CD14-positive monocyte (primary cell): ENCODE results near the gene DCP1A. TPM values are rescaled to one million over a fixed set of nuclear protein-coding genes. Genes with fewer than 3 reads are reported as not detected.
"Not testable (repeated sequence)": the region's sequence is repeated elsewhere in the genome, so short reads cannot be mapped to it uniquely, and the experiment has no call there.

Experiments
- DNase-seq, 3 donors: peaks; one replicate each; pipeline ENCODE4 v3.0.0-alpha.2; 2011 to 2022
- H2AFZ ChIP-seq: 2 replicates; pipeline ENCODE4 v1.6.0; 2012; ENCODE audit warnings: mild to moderate bottlenecking, low read depth, low read length, inconsistent platforms; ENCODE audit not compliant: insufficient read depth, poor library complexity, severe bottlenecking
- H3K27ac ChIP-seq, 2 donors: 1 replicate in 1 of 2; 2 replicates in 1 of 2; pipeline ENCODE4 v1.5.1; 2012 to 2013; ENCODE audit warnings: low read length in 2 of 2, control low read depth in 1 of 2, inconsistent platforms in 1 of 2, low read depth in 1 of 2, mild to moderate bottlenecking in 1 of 2
- H3K27me3 ChIP-seq, 2 donors: one replicate each; pipeline versions ENCODE4 v1.6.0 to v1.6.1; 2011 to 2013; ENCODE audit warnings: low read length in 2 of 2; ENCODE audit not compliant: control insufficient read depth in 2 of 2, insufficient read depth in 2 of 2
- H3K36me3 ChIP-seq, 2 donors: replicated peaks in 1 of 2; 1 replicate in 1 of 2; 2 replicates in 1 of 2; pipeline versions ENCODE4 v1.5.1 to v1.6.1; 2012 to 2013; ENCODE audit warnings: low read length in 2 of 2, control low read depth in 1 of 2, inconsistent platforms in 1 of 2, mild to moderate bottlenecking in 1 of 2; ENCODE audit not compliant: insufficient read depth in 2 of 2, control insufficient read depth in 1 of 2
- H3K4me1 ChIP-seq, 2 donors: 1 replicate in 1 of 2; 2 replicates in 1 of 2; pipeline versions ENCODE4 v1.5.1 to v1.6.1; 2012 to 2013; ENCODE audit warnings: low read length in 2 of 2, control low read depth in 1 of 2, inconsistent platforms in 1 of 2, mild to moderate bottlenecking in 1 of 2, moderate library complexity in 1 of 2; ENCODE audit not compliant: insufficient read depth in 2 of 2, control insufficient read depth in 1 of 2
- H3K4me2 ChIP-seq: replicated peaks from 2 replicates; pipeline ENCODE3; 2012; ENCODE audit warnings: low read length, moderate library complexity, mild to moderate bottlenecking; ENCODE audit not compliant: poor library complexity, severe bottlenecking; ENCODE audit errors: extremely low read depth
- H3K4me3 ChIP-seq, 3 experiments: fragments of 200-600 bp in 1 of 3; sonication (generic) in 1 of 3; replicated peaks in 1 of 3; 1 replicate in 2 of 3; 2 replicates in 1 of 3; pipeline ENCODE4 v1.5.1; 2011 to 2013; ENCODE audit warnings: low read length in 3 of 3, mild to moderate bottlenecking in 3 of 3, control low read depth in 2 of 3, low read depth in 2 of 3, inconsistent platforms in 1 of 3, moderate library complexity in 1 of 3
- H3K79me2 ChIP-seq: 2 replicates; pipeline ENCODE4 v1.6.0; 2012; ENCODE audit warnings: mild to moderate bottlenecking, control low read depth, inconsistent platforms, low read length, moderate library complexity; ENCODE audit not compliant: insufficient read depth
- H3K9ac ChIP-seq: 2 replicates; pipeline ENCODE4 v1.6.0; 2017; ENCODE audit warnings: low read length, mild to moderate bottlenecking; ENCODE audit not compliant: insufficient read depth, poor library complexity, severe bottlenecking
- H3K9me3 ChIP-seq, 2 donors: replicated peaks in 1 of 2; 1 replicate in 1 of 2; 2 replicates in 1 of 2; pipeline versions ENCODE4 v1.5.1 to v1.6.1; 2012 to 2013; ENCODE audit warnings: low read length in 2 of 2, control low read depth in 1 of 2; ENCODE audit not compliant: control insufficient read depth in 1 of 2, insufficient read depth in 1 of 2
- H4K20me1 ChIP-seq: 2 replicates; pipeline ENCODE4 v1.6.0; 2012; ENCODE audit warnings: mild to moderate bottlenecking, low read length, control low read depth, moderate library complexity; ENCODE audit not compliant: insufficient read depth
- H3K27ac Mint-ChIP-seq, 7 donors: one replicate each; pipeline ENCODE4 v1.8.0; 2020; ENCODE audit warnings: mild to moderate bottlenecking in 7 of 7, mixed read lengths in 7 of 7, moderate library complexity in 6 of 7, inconsistent platforms in 2 of 7
- H3K27me3 Mint-ChIP-seq, 3 donors: one replicate each; pipeline ENCODE4 v1.8.0; 2021 to 2022; ENCODE audit warnings: low read depth in 3 of 3, mild to moderate bottlenecking in 3 of 3, mixed read lengths in 3 of 3, moderate library complexity in 3 of 3, inconsistent platforms in 1 of 3
- H3K36me3 Mint-ChIP-seq, 2 donors: one replicate each; pipeline ENCODE4 v1.8.0; 2020; ENCODE audit warnings: mixed read lengths in 2 of 2, inconsistent platforms in 1 of 2, mild to moderate bottlenecking in 1 of 2
- H3K4me1 Mint-ChIP-seq: one replicate; pipeline ENCODE4 v1.8.0; 2020; ENCODE audit warnings: mild to moderate bottlenecking, mixed read lengths
- H3K4me3 Mint-ChIP-seq, 2 donors: one replicate each; pipeline ENCODE4 v1.8.0; 2020; ENCODE audit warnings: mild to moderate bottlenecking in 2 of 2, mixed read lengths in 2 of 2, moderate library complexity in 1 of 2
- H3K9me3 Mint-ChIP-seq, 7 donors: one replicate each; pipeline ENCODE4 v1.8.0; 2020 to 2022; ENCODE audit warnings: mixed read lengths in 7 of 7, mild to moderate bottlenecking in 6 of 7, moderate library complexity in 6 of 7, inconsistent platforms in 2 of 7
- CTCF ChIP-seq: fragments of 200-600 bp; IDR thresholded peaks from one replicate; pipeline ENCODE4 v1.8.0; 2022; ENCODE audit warnings: antibody characterized with exemption, mild to moderate bottlenecking
- WGBS: methylation state at CpG from one replicate; pipeline ENCODE4 v1.1.5; 2013; ENCODE audit warnings: missing lambda C conversion rate; ENCODE audit not compliant: insufficient coverage; 5-methylcytosine and 5-hydroxymethylcytosine counted together
- intact Hi-C, 2 donors: fragments of 100-400 bp; cut with micrococcal nuclease; formaldehyde crosslinking; loops; one replicate each; pipeline versions ENCODE4 v1.15.0 to v1.15.1; 2023
- polyA plus RNA-seq, 3 donors: library from polyadenylated mRNA; depleted of rRNA in 1 of 3; unstranded in 2 of 3; stranded (reverse) in 1 of 3; fragments of 300-500 nt in 2 of 3; fragments of >200 nt in 1 of 3; fragmentation: Illumina TruSeq in 2 of 3; gene quantifications; 1 replicate in 2 of 3; 2 replicates in 1 of 3; pipeline ENCODE4 v1.2.3, GENCODE V29; 2012 to 2021

Gene DCP1A
- polyA plus RNA-seq, 3 donors: 11.9 to 25.4 (median 19.3) TPM

- Histone ChIP-seq H4K20me1 (peaks cover 37% of the 10 kb centered on the region), H3K4me3 (peak overlapping the region; percentile 83 to 99 (median 91)), H3K27me3 (no peaks in the 10 kb centered on the region), H3K9me3 (no peaks in the 10 kb centered on the region), H3K9ac (peak overlapping the region; percentile 80), H3K4me2 (peak overlapping the region; percentile 83), H3K4me1 (peaks cover 56 to 61% of the 10 kb centered on the region in 2 donors), H2AFZ (no peak overlapping the region), H3K36me3 (no peaks in the 10 kb centered on the region), H3K79me2 (peaks cover 72% of the 10 kb centered on the region), H3K27ac (peak overlapping the region; percentile 94 to 97)
- H3K27ac Mint-ChIP-seq: peak overlapping the region; percentile 96 to 100 (median 99)
- H3K27me3 Mint-ChIP-seq: peaks cover 0 to 2% (median 0%) of the 10 kb centered on the region in 3 donors
- no peak for TF ChIP-seq CTCF
- peaks cover 57% of the 10 kb centered on the region for H3K4me1 Mint-ChIP-seq
- peaks cover 7 to 15% of the 10 kb centered on the region in 2 donors for H3K36me3 Mint-ChIP-seq
- WGBS: 43% methylated on average over 4 of the region's 7 CpGs
- no peak for DNase-seq
- H3K4me3 Mint-ChIP-seq: peak overlapping the region; percentile 94 to 96
- no peaks in the 10 kb centered on the region for H3K9me3 Mint-ChIP-seq
- intact Hi-C loops: loop anchor here (5.0 to 10.0 kb wide), 2 partner anchors 152 to 359 kb away; partner anchors contain the start of gene STIMATE (in 1 of the 2)
These were observed 93.4 kb downstream of the DCP1A start for GRCh38 chr3:53253707-53254508.

GRCh38 chr3:53252947-53253322, 94.4 kb downstream of the DCP1A start:
- Histone ChIP-seq H3K27ac (peak overlapping the region; percentile 94 to 97), H3K79me2 (peaks cover 81% of the 10 kb centered on the region), H3K4me1 (peaks cover 66 to 71% of the 10 kb centered on the region in 2 donors), H4K20me1 (peaks cover 44% of the 10 kb centered on the region), H3K4me2 (peak overlapping the region; percentile 83), H3K4me3 (peak overlapping the region; percentile 83 to 99 (median 91))
- H3K36me3 ChIP-seq, H3K9me3 ChIP-seq, H3K27me3 ChIP-seq, H3K27me3 Mint-ChIP-seq, H3K9me3 Mint-ChIP-seq, H3K9ac ChIP-seq, H2AFZ ChIP-seq: not testable (repeated sequence)
- peak in 1 of 3 donors; percentile 11 for DNase-seq
- Mint-ChIP-seq H3K4me1 (peaks cover 63% of the 10 kb centered on the region), H3K27ac (peak overlapping the region; percentile 96 to 100 (median 99)), H3K4me3 (peak overlapping the region; percentile 94 to 96), H3K36me3 (peaks cover 13 to 21% of the 10 kb centered on the region in 2 donors)
- intact Hi-C loops: loop anchor here (5.0 to 10.0 kb wide), 2 partner anchors 151 to 358 kb away; partner anchors contain the start of gene STIMATE (in 1 of the 2)
- 54% methylated on average over 4 of the region's 8 CpGs for WGBS
